GM13976 (cell line): Measurements from ENCODE around the gene ZNF595.
"Not testable (repeated sequence)": the region's sequence is repeated elsewhere in the genome, so short reads cannot be mapped to it uniquely, and the experiment has no call there.

ENCODE experiments used
- DNase-seq: peaks from one replicate; pipeline ENCODE4 v3.0.0; 2012; ENCODE audit warnings: low spot score
- CTCF ChIP-seq: IDR thresholded peaks from 2 replicates; pipeline ENCODE4 v1.5.1; 2012; ENCODE audit warnings: borderline replicate concordance, mild to moderate bottlenecking; ENCODE audit not compliant: insufficient read depth; ENCODE audit errors: extremely low read depth, missing control alignments, control extremely low read depth
- in situ Hi-C: fragments of 300-500 bp; cut with MboI; formaldehyde crosslinking; loops from one replicate; pipeline ENCODE4 v1.12.0; 2022; ENCODE audit warnings: low sequenced_read_pairs, mixed read lengths, inconsistent platforms; ENCODE audit not compliant: unreplicated experiment

ZNF595 gene

GRCh38 chr4:51655-52277, 1.4 kb upstream of the ZNF595 start:
- DNase-seq, in situ Hi-C loops: not testable (repeated sequence)

- in situ Hi-C loops, DNase-seq: not testable (repeated sequence)
Observed at GRCh38 chr4:53521-53920, 400 bp downstream of the ZNF595 start.

GRCh38 chr4:64733-65132, 11.6 kb downstream of the ZNF595 start:
- in situ Hi-C loops, DNase-seq: not testable (repeated sequence)

DNA sequence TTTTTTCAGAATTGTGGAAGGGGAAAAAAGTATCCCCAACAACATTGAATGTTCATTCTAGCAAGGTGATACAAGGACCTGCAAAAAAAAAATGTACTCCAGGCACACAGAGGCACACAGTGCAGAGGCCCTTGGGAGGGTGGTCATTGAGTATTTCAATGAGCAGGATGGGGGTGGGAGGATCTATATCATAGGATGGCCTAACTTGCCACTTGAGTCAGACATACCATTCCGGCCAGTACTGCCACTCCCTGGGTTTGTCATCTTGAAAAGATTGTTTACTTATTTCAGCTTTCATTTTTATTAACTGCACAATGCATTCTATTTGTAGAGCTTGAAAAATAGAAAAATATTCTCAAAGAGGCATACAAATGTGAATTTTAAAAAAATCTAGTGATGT, 18.7 kb downstream of the ZNF595 start:
- TF ChIP-seq CTCF, result no peak
- no peak for DNase-seq
- in situ Hi-C loops, result no loop called here

DNA sequence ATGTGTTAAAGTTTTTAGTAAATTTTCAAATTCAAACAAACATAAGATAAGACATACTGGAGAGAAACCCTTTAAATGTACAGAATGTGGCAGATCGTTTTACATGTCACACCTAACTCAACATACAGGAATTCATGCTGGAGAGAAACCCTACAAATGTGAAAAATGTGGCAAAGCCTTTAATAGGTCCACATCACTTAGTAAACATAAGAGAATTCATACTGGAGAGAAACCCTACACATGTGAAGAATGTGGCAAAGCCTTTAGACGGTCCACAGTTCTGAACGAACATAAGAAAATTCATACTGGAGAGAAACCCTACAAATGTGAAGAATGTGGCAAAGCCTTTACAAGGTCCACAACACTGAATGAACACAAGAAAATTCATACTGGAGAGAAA, 32.8 kb downstream of the ZNF595 start:
- TF ChIP-seq CTCF, result no peak
- DNase-seq, result no peak
- in situ Hi-C loops, result no loop called here

GRCh38 chr4:86559-87324, 33.6 kb downstream of the ZNF595 start:
- DNase-seq, in situ Hi-C loops: not testable (repeated sequence)

- TF ChIP-seq CTCF, result no peak
- in situ Hi-C loops, result no loop called here
- DNase-seq, result no peak
Observed at GRCh38 chr4:98386-98785, 45.3 kb downstream of the ZNF595 start.

DNA sequence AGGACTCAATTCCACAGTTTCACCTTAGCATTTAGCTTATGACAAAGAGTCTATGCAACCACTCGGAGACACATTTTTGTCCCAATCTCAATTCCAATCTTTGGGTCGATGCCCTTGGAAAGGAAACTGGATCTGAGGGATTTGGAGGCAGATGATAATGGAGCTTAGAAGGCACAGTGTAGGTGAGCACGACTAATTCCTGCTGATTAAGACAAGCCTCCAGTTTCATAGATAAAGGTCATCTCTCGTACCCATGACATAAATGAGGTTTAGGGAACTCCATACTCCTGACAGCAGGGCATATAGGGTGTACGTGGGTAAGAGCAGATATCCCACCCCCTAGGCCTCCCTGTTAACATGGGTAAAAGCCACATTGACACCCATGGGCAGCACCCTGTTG, 46.7 kb downstream of the ZNF595 start:
- in situ Hi-C loops, result no loop called here
- no peak for DNase-seq
- no peak for TF ChIP-seq CTCF

DNA sequence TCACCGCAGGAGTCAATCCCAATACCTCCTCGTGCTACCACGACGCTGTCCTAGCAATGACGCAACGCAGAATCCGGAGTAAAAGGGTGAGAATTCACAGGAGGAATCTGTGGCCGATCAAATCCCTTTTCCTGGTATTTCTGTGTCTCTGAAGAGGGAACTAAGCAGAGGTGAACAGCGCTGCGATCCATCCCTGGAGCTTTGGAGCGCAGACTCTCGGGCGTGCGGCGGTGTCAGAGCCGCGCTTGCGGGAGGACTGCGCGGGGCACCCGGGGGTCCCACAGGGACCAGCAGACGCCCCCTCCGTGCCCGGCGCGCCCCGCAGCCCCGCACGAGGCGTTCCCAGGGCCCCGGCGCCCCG, 53.9 kb downstream of the ZNF595 start:
- in situ Hi-C loops, result no loop called here
- no peak for TF ChIP-seq CTCF
- DNase-seq, result no peak
